COLO668 (cell line): ENCODE results near the gene VASN.
"Not testable (repeated sequence)": the region's sequence is repeated elsewhere in the genome, so short reads cannot be mapped to it uniquely, and the experiment has no call there.

Experiments used
- DNase-seq: peaks from one replicate; lab custom pipeline; 2025; ENCODE audit not compliant: unreplicated experiment; lab: John Stamatoyannopoulos, UW

The VASN gene

GRCh38 chr16:4383591-4384444, 12.2 kb downstream of the VASN start:
- no peak for DNase-seq

GRCh38 chr16:4384509-4384942, 12.9 kb downstream of the VASN start:
- no peak for DNase-seq

DNA sequence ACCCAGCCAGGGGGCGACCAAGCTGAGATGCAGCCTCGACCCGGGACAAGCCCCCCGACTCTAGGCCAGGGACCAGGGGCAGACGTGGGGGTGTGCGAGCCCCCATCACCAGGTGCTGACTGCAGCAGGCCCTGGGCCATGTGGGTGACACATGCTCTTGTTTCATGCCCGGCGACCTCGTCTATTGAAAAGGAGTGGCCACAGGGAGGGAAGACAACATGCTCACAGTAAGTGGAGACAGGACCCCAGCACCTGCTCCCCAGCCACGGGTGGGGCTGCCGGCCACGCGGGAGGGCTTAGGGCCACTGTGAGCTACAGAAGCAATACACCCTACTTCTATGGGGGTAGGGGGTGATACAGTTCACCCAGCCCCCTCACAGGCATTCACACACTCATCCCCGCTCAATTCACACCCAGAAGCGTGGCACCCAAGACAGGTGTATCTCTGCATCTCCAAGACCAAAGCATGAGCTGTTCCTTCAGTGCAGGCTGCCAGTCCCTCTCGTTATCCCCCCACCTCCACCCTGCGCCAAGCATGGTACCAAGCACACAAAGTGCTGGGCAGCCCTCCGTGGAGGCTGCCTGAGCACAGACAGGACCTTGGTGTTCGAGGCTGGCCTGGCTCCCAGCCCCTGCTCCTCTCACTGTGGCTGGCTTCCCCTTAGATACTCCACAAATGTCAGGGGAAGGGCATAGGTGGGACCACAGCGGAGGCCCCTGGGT, 13.6 kb downstream of the VASN start:
- no peak for DNase-seq

- DNase-seq = no peak
These were observed 14.3 kb downstream of the VASN start for GRCh38 chr16:4385789-4386450.

- no peak for DNase-seq
These were observed 14.8 kb downstream of the VASN start for GRCh38 chr16:4386451-4386805.

DNA sequence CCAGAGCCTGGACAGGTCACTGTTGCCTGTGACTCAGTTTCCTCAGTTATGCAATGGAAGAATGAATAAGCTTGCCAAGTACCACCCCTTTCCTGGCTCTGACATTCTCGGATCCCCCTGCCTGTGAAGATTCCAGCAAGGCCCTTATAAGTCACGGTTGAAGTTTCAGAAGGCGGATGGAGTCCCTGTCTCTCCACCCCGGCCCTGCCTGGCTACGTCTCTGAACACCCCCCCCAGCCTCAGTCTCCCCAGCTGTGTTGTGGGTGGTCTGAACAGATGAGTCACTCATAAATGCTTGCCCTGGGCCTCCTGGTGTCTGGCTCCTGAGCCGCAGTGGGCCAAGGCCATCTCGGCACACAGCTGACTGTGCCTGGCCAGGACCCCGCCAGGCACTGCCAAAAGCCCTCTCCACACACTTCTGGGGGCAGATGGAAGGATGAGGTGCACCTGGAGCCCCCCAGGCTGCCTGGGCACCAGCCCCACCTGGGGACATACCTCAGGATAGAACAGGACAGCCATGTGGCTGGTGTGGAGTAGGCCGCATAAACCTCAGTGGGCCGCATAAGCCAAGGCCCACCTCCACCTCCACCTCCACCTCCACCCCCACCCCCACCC, 15.4 kb downstream of the VASN start:
- no peak for DNase-seq

GRCh38 chr16:4387781-4388180, 16.1 kb downstream of the VASN start:
- DNase-seq = no peak

- no peak for DNase-seq
These were observed 16.8 kb downstream of the VASN start for GRCh38 chr16:4388271-4389021.

GRCh38 chr16:4389051-4389955, 17.7 kb downstream of the VASN start:
- no peak for DNase-seq

- no peak for DNase-seq
These were observed 18.9 kb downstream of the VASN start for GRCh38 chr16:4390266-4391260.

- peak; percentile 66 for DNase-seq
These were observed 20.2 kb downstream of the VASN start for GRCh38 chr16:4391631-4392381.

DNA sequence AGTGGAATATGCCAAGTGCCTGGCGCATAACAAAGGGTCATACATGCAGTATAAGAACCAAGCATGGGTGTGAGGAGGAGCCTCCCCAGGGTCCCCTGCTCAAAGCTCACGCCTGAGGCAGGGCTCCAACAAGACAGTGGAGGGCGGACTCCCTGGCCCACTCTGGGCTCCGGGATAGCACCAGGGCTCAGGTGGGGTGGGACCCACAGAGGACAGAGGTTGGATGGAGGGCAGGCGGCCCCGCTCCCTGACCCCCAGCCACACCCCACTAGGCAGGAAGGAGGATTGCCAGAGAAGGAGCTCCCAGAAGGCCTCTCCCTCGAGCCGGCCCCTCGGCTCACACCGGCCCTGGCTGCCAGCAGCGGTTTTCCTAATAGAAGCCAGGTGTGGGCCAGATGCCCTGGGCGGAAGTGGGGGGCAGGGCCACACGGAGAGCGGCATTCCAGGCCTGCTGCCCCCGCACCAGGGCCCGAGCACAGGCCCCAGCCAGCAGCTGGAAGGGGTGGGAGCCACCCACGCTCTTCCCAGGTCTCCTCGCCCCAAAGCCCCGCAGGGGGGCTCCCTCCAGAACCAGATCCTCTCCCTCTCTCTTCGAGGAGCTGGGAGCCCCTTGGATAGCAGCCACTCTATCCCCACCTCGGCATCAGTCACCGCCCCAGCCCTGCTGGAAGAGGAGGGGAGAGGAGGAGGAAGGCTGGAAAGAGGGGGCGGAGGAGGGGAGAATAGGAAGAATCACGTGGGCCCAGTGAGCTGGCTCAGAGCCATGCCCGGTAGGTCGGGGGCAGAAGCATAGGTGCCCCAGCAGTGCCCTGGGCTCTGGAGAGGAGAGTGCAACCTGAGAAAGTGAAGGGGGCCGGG, 21.0 kb downstream of the VASN start:
- DNase-seq = peak; percentile 91

DNA sequence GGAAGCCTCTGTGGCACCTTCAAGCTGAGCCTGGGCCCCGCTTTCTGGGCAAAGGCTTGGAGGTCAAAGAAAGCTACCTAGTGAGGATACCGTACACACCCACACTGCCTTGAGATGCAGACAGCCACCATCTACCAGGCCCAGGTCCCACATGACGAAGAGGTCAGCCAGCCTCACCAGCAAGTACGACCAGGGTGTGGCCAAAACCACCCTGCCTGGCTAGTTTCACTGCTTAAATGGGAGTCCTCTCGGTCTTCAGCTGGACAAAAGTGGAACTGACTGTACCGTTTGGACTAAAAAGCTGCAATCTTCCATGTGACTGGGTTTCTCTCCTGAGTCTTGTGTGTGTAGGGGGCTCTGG, 21.6 kb downstream of the VASN start:
- DNase-seq = peak; percentile 49

DNA sequence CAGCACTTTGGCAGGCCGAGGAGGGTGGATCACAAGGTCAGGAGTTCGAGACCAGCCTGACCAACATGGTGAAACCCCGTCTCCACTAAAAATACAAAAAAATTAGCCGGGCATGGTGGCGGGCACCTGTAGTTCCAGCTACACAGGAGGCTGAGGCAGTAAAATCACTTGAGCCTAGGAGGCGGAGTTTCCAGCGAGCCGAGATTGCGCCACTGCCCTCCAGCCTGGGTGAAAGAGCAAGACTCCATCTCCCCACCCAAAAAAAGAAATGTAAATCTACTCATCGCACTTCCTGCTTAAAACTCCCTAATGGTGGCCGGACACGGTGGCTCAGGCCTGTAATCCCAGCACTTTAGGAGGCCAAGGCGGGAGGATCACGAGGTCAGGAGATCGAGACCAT, 22.2 kb downstream of the VASN start:
- DNase-seq = not testable (repeated sequence)

DNA sequence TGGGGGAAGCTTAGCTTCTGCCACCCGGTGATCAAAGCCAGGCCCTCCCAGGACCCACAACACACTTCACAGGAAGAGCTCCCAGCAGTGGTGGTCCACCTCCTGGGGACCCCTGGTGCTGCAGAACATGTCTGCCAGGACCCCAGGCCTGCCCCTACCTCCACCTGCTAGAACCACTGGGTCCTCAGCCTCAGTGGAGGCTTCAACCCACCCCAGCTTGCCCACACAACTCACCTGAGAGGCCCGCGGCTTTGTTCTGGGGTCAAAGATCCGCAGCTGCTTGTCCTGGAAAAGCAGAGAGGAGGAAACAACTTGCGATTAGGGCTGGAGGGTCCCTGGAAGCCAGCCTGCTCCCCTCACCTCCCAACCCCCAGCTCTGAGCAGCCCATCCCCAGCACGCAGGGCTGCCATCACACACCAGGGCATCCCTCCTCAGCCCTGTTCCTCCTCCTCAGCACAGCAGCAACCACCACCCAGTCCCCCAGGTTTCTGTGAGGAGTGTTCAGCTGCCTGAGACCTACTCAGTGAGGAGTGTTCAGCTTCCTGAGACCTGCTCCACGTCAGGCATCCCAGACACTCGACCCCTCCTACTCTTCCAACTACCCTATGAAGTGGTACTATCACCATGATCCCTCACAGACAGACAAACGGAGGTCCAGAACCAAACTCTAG, 23.5 kb downstream of the VASN start:
- DNase-seq = no peak

GRCh38 chr16:4399001-4399730, 27.5 kb downstream of the VASN start:
- no peak for DNase-seq
